GM12891 (cell line): ENCODE results near the gene CNBP.

Experiments used
- PAX5 ChIP-seq: IDR thresholded peaks from 2 replicates; pipeline ENCODE4 v1.6.1; 2011; ENCODE audit warnings: low read length, moderate library complexity, mild to moderate bottlenecking; ENCODE audit not compliant: insufficient read depth, severe bottlenecking
- POLR2A ChIP-seq: IDR thresholded peaks from 2 replicates; pipeline ENCODE4 v1.6.1; 2011; ENCODE audit warnings: low read depth, low read length, control low read depth
- POLR2AphosphoS5 ChIP-seq: IDR thresholded peaks from 2 replicates; pipeline ENCODE4 v1.6.1; 2011; ENCODE audit warnings: low read depth, low read length, control low read depth
- POU2F2 ChIP-seq: IDR thresholded peaks from 2 replicates; pipeline ENCODE4 v1.6.1; 2011; ENCODE audit warnings: low read depth, mild to moderate bottlenecking, control low read depth, low read length, moderate library complexity

DNA sequence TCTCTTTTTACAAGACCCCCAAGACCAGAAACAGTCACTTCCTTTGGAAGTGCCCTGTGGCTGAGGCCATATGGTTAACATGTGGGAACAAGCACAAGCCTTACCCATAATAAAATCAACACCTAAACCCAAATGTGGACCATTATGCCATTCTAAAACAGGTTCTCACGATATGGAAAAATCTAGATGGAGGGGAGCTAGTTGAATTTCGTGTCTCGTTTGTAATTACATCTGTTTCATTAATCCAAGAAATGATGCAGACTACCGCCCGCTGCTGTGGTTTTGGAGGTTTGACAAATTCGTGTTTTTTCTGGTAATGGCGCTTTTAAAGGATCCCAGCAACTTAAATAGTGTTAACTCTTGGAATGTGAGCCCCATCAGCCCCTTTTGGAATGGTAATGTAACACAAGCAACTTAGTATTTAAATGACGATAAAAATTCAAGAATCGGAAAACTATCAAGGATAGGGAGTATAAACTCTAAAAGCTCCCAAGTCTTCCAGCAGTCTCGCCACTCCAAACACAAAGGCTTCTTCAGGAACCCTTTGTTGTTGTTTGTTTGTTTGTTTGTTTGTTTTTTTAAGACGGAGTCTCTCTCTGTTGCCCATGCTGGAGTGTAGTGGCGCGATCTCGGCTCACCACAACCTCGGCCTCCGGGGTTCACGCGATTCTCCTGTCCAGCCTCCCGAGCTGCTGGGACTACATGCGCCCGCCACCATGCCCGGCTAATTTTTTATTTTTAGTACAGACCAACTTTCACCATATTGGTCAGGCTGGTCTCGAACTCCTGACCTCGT lies 1.1 kb downstream of the CNBP start:
- no peak for TF ChIP-seq PAX5
- TF ChIP-seq POU2F2 = no peak
- peak; percentile 31; the same call in 1 of the 2 replicates for TF ChIP-seq POLR2A
- TF ChIP-seq POLR2AphosphoS5 = no peak
